Fibroblast of lung (primary cell): Measurements from ENCODE around the gene PLXNA2. TPM values are rescaled to one million over a fixed set of nuclear protein-coding genes. Genes with fewer than 3 reads are reported as not detected.

ENCODE experiments used
- DNase-seq, 2 donors: peaks; one replicate each; pipeline versions ENCODE4 v3.0.0 to v3.0.0-alpha.2; 2010; ENCODE audit warnings: low read depth in 2 of 2
- H2AFZ ChIP-seq: 2 replicates; pipeline ENCODE4 v1.5.1; 2012; ENCODE audit warnings: low read length, control low read depth, inconsistent platforms
- H3K27ac ChIP-seq: 2 replicates; pipeline ENCODE4 v1.5.1; 2011; ENCODE audit warnings: low read length, control low read depth; ENCODE audit not compliant: insufficient read depth
- H3K27me3 ChIP-seq: 2 replicates; pipeline ENCODE4 v1.5.1; 2011; ENCODE audit warnings: mild to moderate bottlenecking, low read length; ENCODE audit not compliant: control insufficient read depth, insufficient read depth
- H3K36me3 ChIP-seq: 2 replicates; pipeline ENCODE4 v1.5.1; 2011; ENCODE audit warnings: low read length; ENCODE audit not compliant: control insufficient read depth, insufficient read depth
- H3K4me1 ChIP-seq: 2 replicates; pipeline ENCODE4 v1.5.1; 2011; ENCODE audit warnings: low read length; ENCODE audit not compliant: control insufficient read depth, insufficient read depth; ENCODE audit errors: extremely low read depth
- H3K4me2 ChIP-seq: 2 replicates; pipeline ENCODE4 v1.5.1; 2011; ENCODE audit warnings: low read length, control low read depth; ENCODE audit not compliant: insufficient read depth; ENCODE audit errors: extremely low read depth
- H3K4me3 ChIP-seq, 4 experiments: fragments of 200-600 bp in 1 of 4; sonication (generic) in 1 of 4; replicated peaks in 1 of 4; 2 replicates each; pipeline ENCODE4 v1.5.1; 2011 to 2016; ENCODE audit warnings: low read length in 4 of 4, low read depth in 3 of 4, mild to moderate bottlenecking in 3 of 4, control low read depth in 2 of 4, inconsistent platforms in 1 of 4, mixed read lengths in 1 of 4; ENCODE audit not compliant: insufficient read depth in 1 of 4; ENCODE audit errors: control extremely low read depth in 1 of 4
- H3K79me2 ChIP-seq: 2 replicates; pipeline ENCODE4 v1.5.1; 2012; ENCODE audit warnings: mild to moderate bottlenecking, low read length, inconsistent platforms; ENCODE audit not compliant: control insufficient read depth, insufficient read depth
- H3K9ac ChIP-seq: 2 replicates; pipeline ENCODE4 v1.5.1; 2011; ENCODE audit warnings: mild to moderate bottlenecking, low read length, control low read depth; ENCODE audit not compliant: insufficient read depth
- H3K9me3 ChIP-seq: 2 replicates; pipeline ENCODE4 v1.5.1; 2012; ENCODE audit warnings: low read depth, low read length; ENCODE audit not compliant: control insufficient read depth, insufficient read depth
- H4K20me1 ChIP-seq: 2 replicates; pipeline ENCODE4 v1.5.1; 2011; ENCODE audit warnings: low read length; ENCODE audit not compliant: control insufficient read depth, insufficient read depth; ENCODE audit errors: extremely low read depth
- CTCF ChIP-seq, 2 donors: IDR thresholded peaks in 1 of 2; conservative IDR thresholded peaks in 1 of 2; 1 replicate in 1 of 2; 2 replicates in 1 of 2; pipeline ENCODE4 v1.5.1; 2011 to 2012; ENCODE audit warnings: low read length in 2 of 2, control low read depth in 1 of 2, inconsistent platforms in 1 of 2, low read depth in 1 of 2, mild to moderate bottlenecking in 1 of 2
- EZH2 ChIP-seq: IDR thresholded peaks from 2 replicates; pipeline ENCODE4 v1.5.1; 2012; ENCODE audit warnings: low read length, control low read depth, mild to moderate bottlenecking; ENCODE audit errors: missing control alignments
- polyA plus RNA-seq, 2 donors: library from polyadenylated mRNA; depleted of rRNA in 1 of 2; stranded (reverse) in 1 of 2; unstranded in 1 of 2; fragments of >200 nt; gene quantifications; 2 replicates each; pipeline ENCODE4 v1.2.1, GENCODE V29; 2011 to 2012; ENCODE audit warnings: missing spikeins in 1 of 2
- total RNA-seq: library from RNA; depleted of rRNA; stranded (reverse); fragments of >200 nt; gene quantifications from 2 replicates; pipeline ENCODE4 v1.2.1, GENCODE V29; 2014

The PLXNA2 gene
- total and polyA plus RNA-seq, 2 donors (not counting 1 experiment from before 2014, with no cell fraction given) = 0.43 to 2.0 TPM

GRCh38 chr1:208209286-208209685 lies 34.9 kb downstream of the PLXNA2 start:
- Histone ChIP-seq H3K4me1 (peaks cover 2% of the 10 kb centered on the region), H2AFZ (no peak overlapping the region), H3K4me3 (no peak overlapping the region), H3K9ac (no peak overlapping the region), H3K79me2 (no peaks in the 10 kb centered on the region), H3K27ac (no peak overlapping the region), H3K36me3 (no peaks in the 10 kb centered on the region), H3K9me3 (no peaks in the 10 kb centered on the region), H4K20me1 (no peaks in the 10 kb centered on the region), H3K4me2 (no peak overlapping the region), H3K27me3 (no peaks in the 10 kb centered on the region)
- TF ChIP-seq EZH2 (no peak), CTCF (conservative IDR thresholded peaks at IDR 0.05 in 1 of 2, IDR thresholded peaks at IDR 0.05 in 1 of 2; ENCODE audit: low read depth in 1 of 2, low read length in 2 of 2) (no peak)
- DNase-seq = no peak

DNA sequence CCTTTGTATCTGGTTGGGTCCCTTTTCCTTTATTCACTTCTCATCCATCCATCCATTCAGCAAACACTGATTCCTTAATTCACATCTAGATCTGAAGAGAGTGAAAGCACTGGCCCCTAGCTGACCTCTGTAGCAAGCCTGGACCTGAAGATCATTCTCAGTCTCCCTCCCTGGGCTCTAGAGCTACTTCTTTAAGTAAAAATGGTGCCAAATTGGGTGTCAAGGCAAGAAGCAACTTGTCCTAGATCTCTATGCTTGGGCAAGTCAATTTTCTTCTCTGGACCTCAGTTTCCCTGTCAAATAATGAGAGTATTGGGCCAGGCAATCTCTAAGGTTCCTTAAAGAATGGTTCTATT lies 36.1 kb downstream of the PLXNA2 start:
- no peaks in the 10 kb centered on the region for H4K20me1 ChIP-seq
- DNase-seq = no peak
- peaks cover 8% of the 10 kb centered on the region for H3K4me1 ChIP-seq
- no peak overlapping the region for H2AFZ ChIP-seq
- no peak overlapping the region for H3K9ac ChIP-seq
- no peak overlapping the region for H3K4me3 ChIP-seq
- no peak overlapping the region for H3K4me2 ChIP-seq
- peak overlapping the region; percentile 40 for H3K27ac ChIP-seq
- TF ChIP-seq CTCF (conservative IDR thresholded peaks at IDR 0.05 in 1 of 2, IDR thresholded peaks at IDR 0.05 in 1 of 2; ENCODE audit: low read depth in 1 of 2, low read length in 2 of 2) = no peak
- TF ChIP-seq EZH2 = no peak
- no peaks in the 10 kb centered on the region for H3K36me3 ChIP-seq
- no peaks in the 10 kb centered on the region for H3K79me2 ChIP-seq
- no peaks in the 10 kb centered on the region for H3K27me3 ChIP-seq
- H3K9me3 ChIP-seq = no peaks in the 10 kb centered on the region

GRCh38 chr1:208207388-208208131 lies 36.6 kb downstream of the PLXNA2 start:
- no peak overlapping the region for H2AFZ ChIP-seq
- no peak overlapping the region for H3K9ac ChIP-seq
- TF ChIP-seq CTCF (conservative IDR thresholded peaks at IDR 0.05 in 1 of 2, IDR thresholded peaks at IDR 0.05 in 1 of 2; ENCODE audit: low read depth in 1 of 2, low read length in 2 of 2) (no peak), EZH2 (no peak)
- H3K79me2 ChIP-seq = no peaks in the 10 kb centered on the region
- no peaks in the 10 kb centered on the region for H4K20me1 ChIP-seq
- H3K27ac ChIP-seq = peak overlapping the region; percentile 40
- H3K9me3 ChIP-seq = no peaks in the 10 kb centered on the region
- H3K4me2 ChIP-seq = no peak overlapping the region
- no peaks in the 10 kb centered on the region for H3K36me3 ChIP-seq
- H3K4me1 ChIP-seq = peaks cover 8% of the 10 kb centered on the region
- no peaks in the 10 kb centered on the region for H3K27me3 ChIP-seq
- DNase-seq = peak; percentile 89 to 99
- H3K4me3 ChIP-seq = no peak overlapping the region
